H4 (cell line): ENCODE results near the gene CD81. TPM values are rescaled to one million over a fixed set of nuclear protein-coding genes. Genes with fewer than 3 reads are reported as not detected.

Experiments
- DNase-seq: peaks from one replicate; pipeline ENCODE4 v3.0.0-alpha.2; 2015; ENCODE audit warnings: low spot score
- total RNA-seq: library from RNA; depleted of rRNA; stranded (reverse); fragments of >200 nt; shearing (Covaris generic); gene quantifications from 2 replicates; pipeline ENCODE4 v1.2.3, GENCODE V29; 2014

The CD81 gene
- total RNA-seq, 1 experiment from 2014 or later = 154 TPM

DNA sequence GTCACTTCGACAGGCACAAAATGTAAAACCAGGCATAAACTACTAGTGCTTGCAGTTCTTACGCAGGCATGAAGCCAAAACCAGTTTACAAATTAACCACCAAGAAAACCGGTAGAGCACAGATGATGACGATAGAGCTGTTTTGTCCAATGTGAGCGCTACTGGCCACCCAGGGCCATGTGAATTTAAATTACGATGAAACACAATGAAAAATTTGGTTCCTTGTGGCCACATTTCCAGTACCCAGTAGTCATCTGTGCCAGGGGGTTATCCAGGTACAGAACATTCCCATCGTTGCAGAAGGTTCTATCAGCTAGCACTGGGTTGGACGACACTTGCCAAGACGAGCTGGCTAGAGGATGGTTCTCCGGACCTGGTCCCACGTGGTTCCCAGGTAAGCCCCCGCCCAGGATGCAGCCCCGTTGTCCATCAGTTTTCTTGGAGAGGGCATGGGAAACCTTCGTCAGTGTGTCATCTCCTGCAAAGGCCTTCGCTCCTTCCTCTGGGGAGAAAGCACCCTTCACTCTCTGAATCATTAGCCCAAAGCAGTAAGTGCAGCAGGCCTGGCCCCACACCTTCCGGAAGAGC is 1.1 kb upstream of the CD81 start:
- no peak for DNase-seq

DNA sequence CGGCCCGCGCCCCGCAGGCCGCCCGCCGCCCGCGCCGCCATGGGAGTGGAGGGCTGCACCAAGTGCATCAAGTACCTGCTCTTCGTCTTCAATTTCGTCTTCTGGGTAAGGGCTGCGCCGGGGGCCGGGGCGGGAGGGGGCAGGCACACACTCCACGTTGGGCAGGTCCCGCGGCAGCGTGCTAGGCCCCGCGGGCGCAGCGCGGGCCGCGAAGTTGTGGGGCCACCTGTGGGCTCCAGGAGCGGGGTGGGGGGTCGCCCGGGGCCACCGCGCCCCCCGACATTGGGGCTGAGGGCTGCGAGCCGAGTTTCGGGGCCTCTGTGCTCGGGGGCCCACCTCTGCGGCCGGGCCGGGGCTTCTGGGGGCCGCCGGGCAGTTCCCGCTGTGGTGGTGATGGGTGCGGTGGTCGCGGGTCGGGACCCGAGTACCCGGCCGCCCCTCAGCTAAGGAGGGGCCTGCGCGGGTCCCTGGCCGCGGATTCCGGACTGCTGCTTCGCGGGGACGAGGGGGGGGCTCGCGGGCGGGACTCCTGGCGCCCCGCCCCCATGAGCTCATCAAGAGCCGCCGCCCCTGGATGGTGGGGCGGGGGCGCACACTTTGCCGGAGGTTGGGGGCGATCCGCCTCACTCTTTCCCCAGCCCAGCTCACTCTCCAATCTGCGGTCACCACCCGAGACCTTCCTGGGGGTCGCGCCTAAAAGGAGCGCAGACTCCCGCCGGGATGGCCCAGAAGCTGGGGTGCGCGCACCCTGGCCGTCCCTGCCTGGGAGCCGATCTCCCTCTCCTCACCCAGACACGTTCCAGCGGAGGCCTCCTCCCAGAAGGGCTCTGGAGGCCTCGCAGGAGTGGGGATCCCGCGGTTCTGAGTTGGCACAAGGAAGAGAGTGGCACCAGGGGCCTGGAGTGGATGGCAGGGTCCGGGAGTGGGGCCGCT is 667 bp downstream of the CD81 start:
- DNase-seq = no peak

DNA sequence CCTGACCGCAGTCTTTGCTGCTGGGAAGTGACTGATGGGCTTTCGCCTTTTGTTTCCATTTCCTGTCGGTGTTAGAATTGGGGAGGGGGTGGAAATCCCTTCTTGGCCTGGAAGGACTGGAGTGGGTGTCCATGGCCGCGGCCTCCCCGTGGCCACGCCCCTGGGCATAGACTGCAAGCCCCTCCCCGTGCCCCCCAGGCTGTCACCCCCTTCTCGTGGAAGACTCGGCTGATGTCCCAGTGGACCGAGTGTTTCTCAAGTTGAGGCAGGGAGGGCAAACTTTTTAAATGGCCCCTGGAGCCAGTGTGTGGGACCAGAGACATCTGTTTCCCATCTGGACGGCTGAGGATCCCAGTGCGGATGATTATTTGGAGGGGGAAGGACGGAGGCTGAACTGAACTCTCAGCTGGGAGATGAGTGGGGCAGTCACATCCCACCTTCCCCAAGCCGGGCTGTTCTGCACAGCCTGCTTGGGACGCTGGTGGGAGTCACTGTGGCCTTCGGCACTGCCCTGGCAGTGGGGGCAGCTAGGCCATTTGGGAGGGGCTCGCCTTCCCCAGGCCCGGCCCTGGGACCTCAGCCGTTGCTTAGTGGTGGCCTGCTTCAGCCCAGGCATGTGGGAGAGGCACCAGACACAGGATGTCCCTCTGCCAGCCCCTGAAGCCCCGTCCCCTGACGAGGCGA is 1.6 kb downstream of the CD81 start:
- no peak for DNase-seq

DNA sequence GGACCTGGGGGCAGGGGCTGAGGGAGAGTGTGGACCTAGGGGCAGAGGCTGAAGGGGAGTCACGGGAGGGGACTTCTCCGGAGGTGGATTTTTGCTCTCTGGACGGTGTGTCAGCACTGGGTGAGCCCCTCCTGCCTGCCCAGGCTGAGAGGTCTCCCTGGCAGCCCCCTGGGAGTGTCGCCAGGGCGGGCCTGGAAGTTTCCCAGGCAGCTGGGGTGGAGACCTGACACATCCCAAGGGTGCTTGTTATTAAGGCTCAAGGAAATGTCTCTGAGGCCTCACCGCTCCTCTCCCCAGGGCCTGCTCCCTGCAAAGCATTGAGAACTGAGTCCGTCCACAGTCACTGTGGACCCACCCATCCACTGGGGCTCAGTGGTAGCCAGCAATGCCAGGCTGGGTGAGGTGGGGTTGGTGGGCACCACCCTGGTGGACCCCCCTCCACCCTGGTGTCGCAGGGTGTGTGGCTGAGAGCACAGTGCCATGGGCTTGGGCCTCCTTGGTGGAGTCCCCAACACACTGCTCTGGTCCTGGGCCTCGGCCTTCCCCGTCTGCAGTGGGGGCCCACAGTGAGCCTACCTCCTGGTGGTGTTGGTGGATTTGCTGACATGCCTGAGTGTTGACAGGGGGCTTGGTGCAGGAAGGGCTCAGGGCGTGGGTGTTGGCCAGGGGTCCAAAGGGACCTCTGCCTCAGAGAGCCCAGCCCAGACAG is 2.5 kb downstream of the CD81 start:
- DNase-seq = no peak

DNA sequence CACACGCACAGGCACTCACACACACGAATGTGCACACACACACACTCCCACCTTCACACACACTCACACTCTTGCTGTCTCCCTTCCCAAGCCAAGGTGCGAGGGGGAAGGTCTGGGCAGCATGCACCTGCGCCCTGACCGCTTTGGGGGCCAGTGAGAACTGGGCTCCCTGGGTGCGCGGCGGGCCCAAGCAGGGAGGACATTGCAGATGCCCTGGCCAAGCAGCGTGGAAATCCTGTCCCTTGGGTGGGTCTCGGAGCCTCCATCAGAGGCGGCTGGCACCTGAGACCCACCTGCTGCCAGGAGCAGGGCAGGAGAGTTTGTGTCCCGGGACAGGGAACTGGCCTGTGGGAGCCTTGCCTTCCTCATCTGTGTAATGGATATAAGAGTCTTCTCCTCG is 3.3 kb downstream of the CD81 start:
- DNase-seq = no peak

DNA sequence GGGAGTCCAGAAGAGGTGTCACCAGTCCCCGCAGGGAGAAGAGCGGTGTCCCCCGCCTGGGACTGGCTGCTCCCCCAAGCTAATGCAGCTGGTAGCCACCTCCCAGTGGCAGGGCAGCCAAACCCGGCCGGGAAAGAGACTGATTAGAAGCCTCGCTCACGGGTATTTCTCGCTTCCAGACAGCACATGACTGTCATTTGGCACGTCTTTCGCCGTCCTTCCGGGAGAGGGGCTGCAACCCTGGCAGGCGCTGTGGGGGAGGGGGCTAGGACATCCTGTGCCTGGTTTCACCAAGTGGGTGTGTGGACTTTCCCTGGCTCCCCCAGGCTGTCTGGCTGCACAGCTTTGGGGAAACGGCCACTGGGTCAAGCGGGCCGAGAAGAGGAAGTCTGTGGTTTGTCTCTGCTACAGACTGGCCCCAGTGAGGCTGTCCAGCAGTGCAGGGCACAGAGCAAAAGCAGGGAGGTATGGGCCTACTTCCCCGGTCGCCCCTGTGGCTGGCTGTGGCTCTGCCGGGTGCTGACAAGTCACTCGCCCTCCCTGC is 3.8 kb downstream of the CD81 start:
- no peak for DNase-seq

DNA sequence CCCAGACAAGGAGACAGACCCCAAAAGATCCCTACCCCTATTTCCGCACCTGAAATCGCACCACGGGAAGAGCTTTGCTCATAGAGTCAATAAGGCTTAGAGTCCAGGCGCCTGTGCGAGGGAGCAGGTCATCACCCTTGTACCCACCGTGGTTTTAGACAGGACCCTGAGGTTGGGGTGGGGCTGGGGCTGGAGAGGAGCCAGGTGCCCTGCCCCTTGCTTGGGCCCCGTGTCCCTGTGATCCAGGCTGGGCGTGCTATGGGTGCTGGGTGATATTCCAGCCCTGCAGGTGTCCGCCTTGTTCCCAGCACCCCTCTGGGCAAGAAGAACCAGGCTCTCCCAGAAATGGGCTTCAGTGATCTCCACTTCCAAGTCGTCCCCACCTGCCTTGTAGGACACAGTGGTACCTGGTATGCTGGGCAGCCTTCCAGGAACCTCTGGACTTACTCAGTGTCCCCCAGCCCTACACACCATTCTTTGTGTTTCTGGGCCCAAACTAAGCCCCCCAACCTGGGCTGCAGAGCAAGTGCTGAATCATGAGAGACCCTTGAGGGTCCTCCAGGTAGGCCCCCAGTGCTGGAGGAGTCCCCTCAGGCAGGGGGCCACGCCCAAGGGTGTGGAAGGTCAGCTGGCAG is 4.5 kb downstream of the CD81 start:
- no peak for DNase-seq

DNA sequence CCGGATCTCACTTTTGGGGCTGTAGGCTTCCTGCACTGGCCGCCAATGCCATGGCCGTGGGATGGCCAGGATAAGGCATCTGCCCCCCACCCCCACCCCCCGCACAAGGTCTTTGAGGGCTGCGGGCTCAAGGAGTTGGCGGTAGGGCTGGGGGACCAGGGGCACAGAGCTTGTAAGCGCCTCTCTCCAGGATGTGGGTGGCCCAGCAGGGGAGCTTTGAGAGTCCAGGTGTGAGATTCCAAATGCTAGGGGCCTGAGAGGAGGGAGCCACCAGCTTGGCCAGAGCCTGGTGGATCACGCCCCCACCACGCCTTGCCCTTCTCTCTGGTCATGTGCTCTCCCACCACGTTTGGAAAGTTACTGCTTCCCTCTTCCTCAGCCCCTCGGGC is 5.0 kb downstream of the CD81 start:
- DNase-seq = no peak

DNA sequence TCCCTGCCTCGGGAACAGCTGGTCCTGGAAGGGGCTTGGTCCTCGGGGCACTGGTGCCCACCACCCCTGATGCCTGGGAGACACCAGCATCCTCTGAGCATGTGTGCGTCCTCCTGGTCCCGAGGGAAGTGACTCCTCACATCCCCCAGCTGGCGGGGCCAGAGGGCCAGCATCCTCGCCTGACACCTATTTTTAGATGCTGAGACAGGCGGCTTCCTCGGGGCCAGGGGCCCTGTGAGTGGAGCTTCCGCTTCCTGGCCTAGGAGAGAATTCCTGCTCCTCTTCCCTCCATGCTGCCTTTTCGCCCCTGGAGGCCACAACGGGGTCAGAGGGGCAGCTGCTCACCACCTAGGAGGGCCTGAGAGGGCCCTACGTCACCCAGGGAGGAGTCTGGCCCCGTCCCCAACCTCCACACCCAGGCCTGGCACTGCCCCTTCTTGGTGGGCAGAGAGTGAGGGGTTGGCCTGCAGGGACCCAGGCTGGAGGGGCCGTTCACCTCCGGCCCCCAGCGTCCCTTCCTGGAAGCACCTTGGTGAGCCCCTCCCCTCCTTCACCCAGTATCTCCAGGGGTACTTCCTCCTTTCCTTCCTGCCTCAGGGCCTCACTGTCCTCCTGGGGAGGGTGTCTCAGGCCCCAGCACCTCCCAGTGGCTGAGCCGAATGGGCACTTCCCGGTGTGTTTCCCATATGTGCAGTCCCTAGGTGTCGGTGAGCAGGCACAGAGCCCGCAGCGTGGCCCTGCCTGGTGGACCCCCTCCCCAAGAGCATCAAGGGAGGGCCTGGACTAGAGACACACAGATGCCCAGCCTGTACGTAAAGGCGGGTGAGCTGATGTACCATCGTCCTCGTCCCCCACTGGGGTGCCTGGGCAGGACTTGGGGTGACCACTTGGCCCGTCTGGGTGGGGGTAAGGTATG is 6.1 kb downstream of the CD81 start:
- no peak for DNase-seq

DNA sequence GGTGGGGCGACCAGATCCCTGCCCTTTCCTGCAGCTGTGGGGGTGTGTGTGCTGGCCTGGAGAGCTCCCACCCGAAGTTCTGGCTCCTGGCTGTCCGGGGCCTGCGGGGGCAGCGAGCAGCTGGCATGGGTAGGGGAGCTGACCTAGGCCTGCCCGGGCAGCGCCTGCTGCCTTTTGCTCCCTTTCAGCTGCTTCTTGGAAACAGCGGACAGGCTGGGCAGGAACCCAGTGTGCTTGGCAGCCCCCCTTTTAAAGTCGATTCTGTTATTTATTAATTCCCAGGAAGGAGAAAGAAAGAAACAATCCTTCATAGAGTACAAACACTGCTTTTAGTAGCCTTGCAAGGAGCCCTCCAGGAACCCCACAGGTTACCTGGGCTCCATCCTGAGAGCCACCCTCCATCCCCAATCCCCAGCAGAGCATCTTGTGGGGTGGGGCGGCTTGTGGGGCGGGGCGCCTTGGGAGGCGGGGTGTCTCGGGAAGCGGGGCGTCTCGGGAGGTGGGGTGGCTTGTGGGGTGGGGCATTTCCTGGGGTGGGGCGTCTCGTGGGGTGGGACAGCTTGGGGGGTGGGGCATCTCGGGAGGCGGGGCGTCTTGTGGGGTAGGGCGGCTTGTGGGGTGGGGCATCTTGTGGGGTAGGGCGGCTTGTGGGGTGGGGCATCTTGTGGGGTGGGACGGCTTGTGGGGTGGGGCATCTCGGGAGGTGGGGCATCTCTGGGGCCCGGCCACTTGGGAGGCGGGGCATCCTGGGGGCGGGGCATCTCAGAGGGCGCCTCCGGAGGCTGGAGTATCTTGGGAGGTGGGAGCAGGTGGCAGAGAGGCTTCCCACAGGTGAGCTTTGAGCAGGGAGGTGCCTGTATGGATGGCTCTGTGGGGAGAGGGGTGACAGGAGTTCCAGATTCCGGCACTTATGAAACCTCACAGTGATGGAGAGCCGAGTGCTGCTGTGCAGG is 7.0 kb downstream of the CD81 start:
- DNase-seq = no peak

DNA sequence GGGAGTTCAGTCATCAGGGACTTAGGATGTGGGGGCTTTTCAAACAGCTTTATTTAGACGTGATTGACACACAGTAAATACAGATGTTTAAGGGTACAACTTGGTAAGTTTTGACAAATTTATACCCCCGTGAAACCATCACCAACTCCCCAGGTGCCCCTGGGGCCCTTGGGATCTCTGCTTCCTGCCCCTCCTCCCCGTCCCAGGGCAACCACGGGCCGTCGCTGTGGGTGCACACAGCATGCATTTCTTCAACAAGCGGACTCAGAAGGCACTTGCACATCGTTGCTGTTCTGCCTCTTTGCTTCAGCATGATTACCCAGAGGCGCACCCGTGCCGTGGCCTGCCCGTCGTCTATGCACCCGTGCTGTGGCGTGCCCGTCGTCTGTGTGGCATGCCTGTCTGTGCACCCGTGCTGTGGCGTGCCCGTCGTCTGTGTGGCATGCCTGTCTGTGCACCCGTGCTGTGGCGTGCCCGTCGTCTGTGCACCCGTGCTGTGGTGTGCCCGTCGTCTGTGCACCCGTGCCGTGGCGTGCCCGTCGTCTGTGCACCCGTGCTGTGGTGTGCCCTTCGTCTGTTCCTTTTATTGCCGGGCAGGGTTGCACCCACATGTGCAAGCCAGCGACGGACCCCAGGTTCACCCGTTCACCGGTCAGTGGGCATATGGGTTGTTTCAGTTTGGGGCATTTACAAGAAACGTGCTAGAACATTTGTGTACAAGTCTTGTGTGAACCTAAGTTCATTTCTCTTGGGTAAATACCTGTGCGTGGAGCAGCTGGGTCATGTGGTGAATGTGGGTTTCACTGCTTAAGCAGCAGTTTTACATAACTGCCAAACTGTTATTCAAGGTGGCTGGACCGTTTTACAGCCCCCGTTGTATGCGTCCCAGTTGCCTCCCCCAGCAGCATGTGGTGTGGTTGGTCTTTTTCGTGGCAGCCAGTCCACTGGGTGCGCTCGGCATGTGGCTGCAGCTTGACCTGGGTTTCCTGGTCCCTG is 8.3 kb downstream of the CD81 start:
- no peak for DNase-seq

DNA sequence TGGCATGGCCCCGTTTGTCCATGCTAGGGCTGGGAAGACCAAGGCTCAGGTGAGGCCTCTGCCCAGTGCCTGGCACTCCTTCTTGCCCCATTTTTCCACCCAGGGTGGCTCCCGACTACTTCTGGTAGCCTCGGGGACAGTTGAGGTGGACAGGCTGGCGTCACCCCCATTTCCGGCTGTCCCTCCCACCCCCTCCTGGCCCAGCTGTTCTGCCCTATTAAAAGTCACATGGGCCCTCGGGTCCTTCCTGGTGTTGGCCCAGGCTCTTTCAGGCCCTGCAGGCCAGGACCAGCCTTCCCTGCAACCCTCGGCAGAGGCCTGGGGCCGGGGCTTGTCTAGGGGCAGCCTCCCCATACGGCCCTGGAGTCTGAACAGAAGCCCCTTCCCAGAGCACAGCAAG is 9.5 kb downstream of the CD81 start:
- no peak for DNase-seq

DNA sequence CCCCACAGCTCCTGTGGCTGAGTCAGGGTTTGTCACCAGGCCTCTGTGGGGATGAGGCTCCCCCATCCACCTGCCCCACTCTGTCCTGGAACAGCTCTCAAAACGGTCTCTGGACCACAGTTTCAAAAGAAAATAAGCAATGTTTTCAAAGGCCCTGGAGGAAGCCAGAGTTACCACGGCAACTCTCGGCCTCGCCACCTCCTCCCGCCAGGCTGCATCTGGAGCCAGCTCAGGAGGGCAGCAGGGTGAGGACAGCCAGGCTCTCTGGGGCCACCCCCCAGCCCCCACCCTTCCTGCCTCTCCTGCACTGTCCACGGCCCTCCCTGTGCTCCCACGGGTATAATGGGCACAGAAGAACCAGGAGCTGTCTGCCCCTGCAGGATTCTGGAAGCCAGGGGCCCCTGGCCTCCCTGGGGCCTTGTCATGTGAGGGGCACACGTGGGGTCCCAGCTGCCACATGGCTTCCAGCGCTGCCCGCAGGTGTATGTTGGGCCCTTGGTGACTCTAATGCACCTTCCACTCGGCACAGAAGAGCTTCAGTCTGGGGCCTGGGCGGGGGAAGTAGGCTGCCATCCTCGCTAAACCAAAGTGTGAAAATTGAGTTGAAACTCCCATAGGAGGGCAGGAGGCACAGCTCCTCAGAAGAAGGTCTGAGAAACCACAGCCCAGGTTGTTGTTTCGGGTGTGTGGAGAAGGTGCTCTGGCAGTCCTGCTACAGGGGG is 10.3 kb downstream of the CD81 start:
- DNase-seq = no peak

DNA sequence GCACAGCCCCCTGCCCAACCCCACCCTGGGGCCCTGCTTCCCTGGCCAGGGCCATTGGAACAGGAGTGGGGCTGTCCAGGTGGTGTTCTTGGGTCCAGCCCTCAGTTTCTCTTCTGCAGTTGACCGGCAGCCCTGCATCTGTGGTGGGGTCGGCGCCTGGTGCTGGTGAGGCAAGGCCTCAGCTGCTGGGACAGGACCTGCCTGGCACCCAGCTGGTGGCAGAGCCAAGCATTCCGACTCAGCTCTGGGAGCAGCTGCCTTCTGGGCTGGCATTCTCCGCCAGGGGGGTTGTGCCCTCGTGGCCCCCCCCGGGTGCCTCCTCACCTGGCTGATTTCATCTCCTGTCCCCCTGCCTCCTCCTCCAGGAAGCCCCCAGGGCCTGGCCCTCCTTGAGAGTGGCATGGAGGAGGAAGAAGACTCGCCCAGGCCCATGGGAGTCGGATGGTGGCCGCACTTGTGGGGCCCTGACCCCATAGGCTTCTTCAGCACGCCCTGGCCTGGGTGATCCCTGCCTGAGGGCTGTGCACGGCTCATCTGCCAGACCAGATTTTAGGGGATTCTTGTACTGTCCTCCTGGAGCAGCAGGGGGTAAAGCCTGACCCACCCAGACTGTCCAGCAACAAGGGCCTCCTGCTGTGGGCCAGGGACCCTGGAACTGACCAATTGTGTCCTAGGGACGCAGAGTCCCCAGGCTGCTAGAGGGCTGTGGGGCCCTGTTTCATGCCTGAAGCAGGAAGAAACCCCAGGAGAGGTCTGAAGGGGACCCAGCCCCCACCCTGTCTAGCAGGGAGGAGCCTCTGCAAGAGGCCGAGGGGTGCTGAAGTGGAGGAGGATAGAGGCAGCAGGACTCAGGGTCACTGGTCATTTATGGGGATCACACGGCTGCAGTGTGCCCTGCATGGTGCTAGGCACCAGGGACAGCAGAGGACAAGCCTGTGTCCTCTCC is 11.6 kb downstream of the CD81 start:
- no peak for DNase-seq

DNA sequence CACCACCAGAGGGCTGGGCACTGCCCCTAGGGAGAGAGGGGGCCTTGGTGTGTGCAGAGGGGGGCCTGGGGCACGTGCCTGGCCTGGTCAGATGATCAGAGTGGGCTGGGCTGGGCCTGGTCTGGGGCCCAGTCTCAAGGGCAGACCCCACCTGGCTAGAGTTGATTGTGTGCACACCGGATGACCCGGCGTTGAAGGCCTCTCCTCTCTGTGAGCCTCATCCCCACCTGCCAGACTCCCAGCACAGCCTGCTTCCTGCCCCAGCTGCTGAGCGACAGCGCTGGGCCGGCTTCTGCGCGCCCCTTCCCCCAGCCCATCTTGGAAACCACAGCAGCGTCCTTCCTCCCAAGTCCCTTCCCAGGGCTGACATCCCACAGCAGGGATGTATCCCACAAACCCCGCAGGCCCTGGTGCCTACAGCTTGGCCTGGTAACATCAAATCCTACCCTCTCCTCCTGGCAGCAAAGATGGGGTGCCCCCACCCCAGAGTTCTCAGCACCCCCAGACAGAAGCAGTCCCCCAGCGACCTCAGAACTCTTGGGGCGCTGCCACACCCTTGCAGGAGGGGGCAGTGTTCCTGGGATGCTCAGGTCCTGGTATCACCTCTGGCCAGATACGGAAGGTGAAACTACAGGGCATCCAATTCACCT is 12.4 kb downstream of the CD81 start:
- DNase-seq = no peak
